GM18519 (cell line): ENCODE measurements around the gene AFF4.
A peak's percentile ranks its signal among the peaks of the same experiment; 100 is the strongest.

ENCODE experiments used
- ATAC-seq: cut with Tn5 transposase; IDR thresholded peaks from one replicate; pipeline ENCODE4 v1.9.1; 2021; ENCODE audit warnings: mild to moderate bottlenecking, moderate library complexity; ENCODE audit not compliant: unreplicated experiment, low FRiP score

The AFF4 gene

GRCh38 chr5:132890817-132891216, 72.6 kb downstream of the AFF4 start:
- no peak for ATAC-seq

- ATAC-seq = no peak
Measured at GRCh38 chr5:132889501-132889900, 73.9 kb downstream of the AFF4 start.

GRCh38 chr5:132887283-132887682, 76.2 kb downstream of the AFF4 start:
- no peak for ATAC-seq

GRCh38 chr5:132886064-132886823, 77.2 kb downstream of the AFF4 start:
- ATAC-seq = no peak

- ATAC-seq = no peak
Measured at GRCh38 chr5:132884548-132884947, 78.9 kb downstream of the AFF4 start.

- peak; percentile 53 for ATAC-seq
Measured at GRCh38 chr5:132883261-132883834, 80.1 kb downstream of the AFF4 start.

- ATAC-seq = no peak
Measured at GRCh38 chr5:132877938-132878337, 85.5 kb downstream of the AFF4 start.

GRCh38 chr5:132877466-132877865, 86.0 kb downstream of the AFF4 start:
- no peak for ATAC-seq

GRCh38 chr5:132876020-132876759, 87.2 kb downstream of the AFF4 start:
- ATAC-seq = no peak

GRCh38 chr5:132873930-132874271, 89.5 kb downstream of the AFF4 start:
- ATAC-seq = no peak

- no peak for ATAC-seq
Measured at GRCh38 chr5:132873119-132873929, 90.1 kb downstream of the AFF4 start, which contains the start of gene LEAP2. TSS of gene LEAP2 (plus strand) at chr5:132873668. CDS start at chr5:132873695, 27 bp downstream.

GRCh38 chr5:132872788-132873118, 90.7 kb downstream of the AFF4 start:
- ATAC-seq = no peak

- no peak for ATAC-seq
Measured at GRCh38 chr5:132871459-132872284, 91.8 kb downstream of the AFF4 start.

- ATAC-seq = no peak
Measured at GRCh38 chr5:132870801-132871200, 92.6 kb downstream of the AFF4 start.

- no peak for ATAC-seq
Measured at GRCh38 chr5:132868754-132869153, 94.7 kb downstream of the AFF4 start.

- ATAC-seq = no peak
Measured at GRCh38 chr5:132867046-132867451, 96.4 kb downstream of the AFF4 start.

- ATAC-seq = peak; percentile 97
Measured at GRCh38 chr5:132866342-132867045, 96.9 kb downstream of the AFF4 start, which contains the start of the genes GDF9 and UQCRQ. TSS of gene GDF9 (minus strand) at chr5:132866469. CDS start at chr5:132864533, 1,936 bp downstream. TSS of gene UQCRQ (plus strand) at chr5:132866642. CDS start at chr5:132866882, 240 bp downstream.

- no peak for ATAC-seq
Measured at GRCh38 chr5:132865668-132866341, 97.6 kb downstream of the AFF4 start.

GRCh38 chr5:132860742-132861141, 102.7 kb downstream of the AFF4 start:
- no peak for ATAC-seq
